GM19372 (cell line): ENCODE data around the gene NDRG2.
A peak's percentile ranks its signal among the peaks of the same experiment; 100 is the strongest.
"Not testable (repeated sequence)": the region's sequence is repeated elsewhere in the genome, so short reads cannot be mapped to it uniquely, and the experiment has no call there.

Experiments
- ATAC-seq: cut with Tn5 transposase; IDR thresholded peaks from one replicate; pipeline ENCODE4 v1.9.1; 2021; ENCODE audit warnings: mild to moderate bottlenecking, low read depth, moderate library complexity; ENCODE audit not compliant: unreplicated experiment

Gene NDRG2

GRCh38 chr14:21016413-21017190, 8.3 kb downstream of the NDRG2 start:
- ATAC-seq: no peak

- ATAC-seq: no peak
Measured at GRCh38 chr14:21015312-21015711, 9.5 kb downstream of the NDRG2 start.

GRCh38 chr14:21014761-21015190, 10.1 kb downstream of the NDRG2 start:
- ATAC-seq: no peak

GRCh38 chr14:21011136-21011535, 13.7 kb downstream of the NDRG2 start:
- ATAC-seq: no peak

GRCh38 chr14:21009721-21010120, 15.1 kb downstream of the NDRG2 start:
- not testable (repeated sequence) for ATAC-seq

- no peak for ATAC-seq
Measured at GRCh38 chr14:21003788-21004346, 21.0 kb downstream of the NDRG2 start.

- ATAC-seq: no peak
Measured at GRCh38 chr14:21001218-21001617, 23.6 kb downstream of the NDRG2 start.

- ATAC-seq: no peak
Measured at GRCh38 chr14:20999591-20999990, 25.3 kb downstream of the NDRG2 start.

- no peak for ATAC-seq
Measured at GRCh38 chr14:20998674-20999366, 26.0 kb downstream of the NDRG2 start, which contains the start of gene SLC39A2. Gene SLC39A2, plus strand, starts transcription at chr14:20999293. Its CDS starts 154 bp downstream, at chr14:20999447.

- no peak for ATAC-seq
Measured at GRCh38 chr14:20998139-20998538, 26.7 kb downstream of the NDRG2 start.

- ATAC-seq: no peak
Measured at GRCh38 chr14:20997564-20997963, 27.3 kb downstream of the NDRG2 start.

GRCh38 chr14:20997115-20997514, 27.7 kb downstream of the NDRG2 start:
- ATAC-seq: no peak

GRCh38 chr14:20996521-20996920, 28.3 kb downstream of the NDRG2 start:
- ATAC-seq: no peak

- ATAC-seq: peak; percentile 95
Measured at GRCh38 chr14:20989787-20990600, 34.9 kb downstream of the NDRG2 start, which contains the start of gene METTL17. Gene METTL17, plus strand, starts transcription at chr14:20989980. Its CDS starts 23 bp downstream, at chr14:20990003.

GRCh38 chr14:20989471-20989786, 35.4 kb downstream of the NDRG2 start:
- ATAC-seq: no peak

- ATAC-seq: no peak
Measured at GRCh38 chr14:20988717-20989470, 36.0 kb downstream of the NDRG2 start.

GRCh38 chr14:20986811-20987210, 38.0 kb downstream of the NDRG2 start:
- ATAC-seq: no peak

- not testable (repeated sequence) for ATAC-seq
Measured at GRCh38 chr14:20985650-20986049, 39.2 kb downstream of the NDRG2 start.

GRCh38 chr14:20982646-20983369, 42.1 kb downstream of the NDRG2 start:
- no peak for ATAC-seq
